Caco-2 (cell line): ENCODE measurements around the gene PHACTR1. TPM values are rescaled to one million over a fixed set of nuclear protein-coding genes. Genes with fewer than 3 reads are reported as not detected.

ENCODE experiments used
- BruUV-seq: library from RNA; stranded (reverse); fragments of 400-500 nt; replicated peaks from 2 replicates; lab custom pipeline; 2021; lab: Mats Ljungman, UMichigan
- CTCF ChIA-PET: fragments of 300-600 bp; sonication (Branson Sonifier 250); formaldehyde crosslinking; loops from one replicate; lab custom pipeline; 2022; ENCODE audit warnings: antibody characterized with exemption; lab: Charles Lee
- POLR2A ChIA-PET: fragments of 300-600 bp; sonication (Branson Sonifier 250); formaldehyde crosslinking; loops from one replicate; lab custom pipeline; 2022; ENCODE audit warnings: antibody characterized with exemption; lab: Charles Lee
- DNase-seq, 2 experiments: peaks; one replicate each; pipeline versions ENCODE4 v3.0.0 to v3.0.0-alpha.2; 2020 to 2022
- H3K27me3 ChIP-seq: replicated peaks from 2 replicates; pipeline ENCODE4 v1.6.0; 2011; ENCODE audit warnings: low read length; ENCODE audit not compliant: control insufficient read depth, insufficient read depth
- H3K36me3 ChIP-seq: 2 replicates; pipeline ENCODE4 v1.5.1; 2011; ENCODE audit warnings: low read length; ENCODE audit not compliant: control insufficient read depth, insufficient read depth
- H3K4me1 ChIP-seq: fragments of 250-450 bp; sonication (Bioruptor Pico); 2 replicates; pipeline ENCODE4 v1.5.1; 2020; ENCODE audit warnings: mild to moderate bottlenecking
- H3K4me3 ChIP-seq: 2 replicates; pipeline ENCODE4 v1.5.1; 2011; ENCODE audit warnings: low read depth, mild to moderate bottlenecking, control low read depth, low read length
- H3K9me3 ChIP-seq: fragments of 250-450 bp; sonication (Bioruptor Pico); 2 replicates; pipeline ENCODE4 v1.5.1; 2020; ENCODE audit warnings: mild to moderate bottlenecking, moderate library complexity
- H3K27ac Mint-ChIP-seq: one replicate; pipeline ENCODE4 v1.8.0; 2022; ENCODE audit warnings: mixed read lengths; ENCODE audit not compliant: unreplicated experiment
- H3K27me3 Mint-ChIP-seq: one replicate; pipeline ENCODE4 v1.8.0; 2022; ENCODE audit warnings: mixed read lengths; ENCODE audit not compliant: insufficient read depth, unreplicated experiment
- H3K36me3 Mint-ChIP-seq: one replicate; pipeline ENCODE4 v1.8.0; 2022; ENCODE audit warnings: mild to moderate bottlenecking, mixed read lengths; ENCODE audit not compliant: insufficient read depth, unreplicated experiment
- H3K4me1 Mint-ChIP-seq: one replicate; pipeline ENCODE4 v1.8.0; 2022; ENCODE audit warnings: low read depth, mixed read lengths; ENCODE audit not compliant: unreplicated experiment
- H3K4me3 Mint-ChIP-seq: one replicate; pipeline ENCODE4 v1.8.0; 2022; ENCODE audit warnings: mild to moderate bottlenecking, moderate library complexity, mixed read lengths; ENCODE audit not compliant: unreplicated experiment
- H3K9me3 Mint-ChIP-seq: one replicate; pipeline ENCODE4 v1.8.0; 2022; ENCODE audit warnings: mixed read lengths; ENCODE audit not compliant: unreplicated experiment
- CTCF ChIP-seq, 2 experiments: fragments of 200-600 bp in 1 of 2; IDR thresholded peaks; 1 replicate in 1 of 2; 2 replicates in 1 of 2; pipeline versions ENCODE4 v1.5.1 to v1.8.0; 2011 to 2022; ENCODE audit warnings: antibody characterized with exemption in 1 of 2, control low read depth in 1 of 2, inconsistent platforms in 1 of 2, low read depth in 1 of 2, low read length in 1 of 2, mild to moderate bottlenecking in 1 of 2, moderate library complexity in 1 of 2; ENCODE audit not compliant: insufficient read depth in 1 of 2, severe bottlenecking in 1 of 2, unreplicated experiment in 1 of 2
- intact Hi-C: fragments of 100-400 bp; cut with micrococcal nuclease; formaldehyde crosslinking; loops from one replicate; pipeline ENCODE4 v1.10.0; 2022; ENCODE audit not compliant: unreplicated experiment
- total RNA-seq: library from RNA; stranded (reverse); gene quantifications from 2 replicates; pipeline ENCODE4 v1.2.3, GENCODE V29; 2022

Gene PHACTR1
- total RNA-seq, 1 experiment from 2014 or later: 0.41 TPM

GRCh38 chr6:12717356-12717755 lies 789 bp downstream of the PHACTR1 start:
- Histone ChIP-seq H3K4me1 (peaks cover 14% of the 10 kb centered on the region), H3K36me3 (no peaks in the 10 kb centered on the region), H3K27me3 (no peaks in the 10 kb centered on the region), H3K9me3 (no peaks in the 10 kb centered on the region), H3K4me3 (no peak overlapping the region)
- peaks cover 19% of the 10 kb centered on the region for H3K27me3 Mint-ChIP-seq
- peaks cover 7% of the 10 kb centered on the region for H3K4me1 Mint-ChIP-seq
- no peak overlapping the region for H3K4me3 Mint-ChIP-seq
- BruUV-seq: no TSS peak
- H3K9me3 Mint-ChIP-seq: no peaks in the 10 kb centered on the region
- POLR2A ChIA-PET: no interaction called here
- peak in 1 of 2 experiments; percentile 4 for DNase-seq
- no peak overlapping the region for H3K27ac Mint-ChIP-seq
- TF ChIP-seq CTCF (IDR thresholded peaks at IDR 0.05; ENCODE audit: insufficient read depth in 1 of 2, low read depth in 1 of 2, low read length in 1 of 2, severe bottlenecking in 1 of 2, unreplicated experiment in 1 of 2): no peak
- intact Hi-C loops: no loop called here
- no peaks in the 10 kb centered on the region for H3K36me3 Mint-ChIP-seq
- CTCF ChIA-PET: no interaction called here

- no peak overlapping the region for H3K27ac Mint-ChIP-seq
- intact Hi-C loops: no loop called here
- H3K9me3 Mint-ChIP-seq: no peaks in the 10 kb centered on the region
Observed at GRCh38 chr6:12718015-12718414, 1.4 kb downstream of the PHACTR1 start.

GRCh38 chr6:12719017-12719416 lies 2.5 kb downstream of the PHACTR1 start:
- Mint-ChIP-seq H3K4me3 (no peak overlapping the region), H3K27ac (no peak overlapping the region), H3K9me3 (no peaks in the 10 kb centered on the region), H3K4me1 (peaks cover 7% of the 10 kb centered on the region), H3K36me3 (no peaks in the 10 kb centered on the region), H3K27me3 (peaks cover 19% of the 10 kb centered on the region)
- no peak for TF ChIP-seq CTCF (IDR thresholded peaks at IDR 0.05; ENCODE audit: insufficient read depth in 1 of 2, low read depth in 1 of 2, low read length in 1 of 2, severe bottlenecking in 1 of 2, unreplicated experiment in 1 of 2)
- H3K27me3 ChIP-seq: no peaks in the 10 kb centered on the region
- BruUV-seq: no TSS peak
- intact Hi-C loops: no loop called here
- H3K4me1 ChIP-seq: peaks cover 14% of the 10 kb centered on the region
- no peak overlapping the region for H3K4me3 ChIP-seq
- ChIA-PET POLR2A (no interaction called here), CTCF (no interaction called here)
- no peaks in the 10 kb centered on the region for H3K9me3 ChIP-seq
- no peaks in the 10 kb centered on the region for H3K36me3 ChIP-seq
- DNase-seq: no peak

More at GRCh38 chr6:12718015-12718414, 1.4 kb downstream of the PHACTR1 start:
- H3K4me3 Mint-ChIP-seq: no peak overlapping the region
- no peak for TF ChIP-seq CTCF (IDR thresholded peaks at IDR 0.05; ENCODE audit: insufficient read depth in 1 of 2, low read depth in 1 of 2, low read length in 1 of 2, severe bottlenecking in 1 of 2, unreplicated experiment in 1 of 2)
- H3K36me3 Mint-ChIP-seq: no peaks in the 10 kb centered on the region
- BruUV-seq: no TSS peak
- H3K27me3 Mint-ChIP-seq: peaks cover 19% of the 10 kb centered on the region
- no peaks in the 10 kb centered on the region for H3K27me3 ChIP-seq
- H3K36me3 ChIP-seq: no peaks in the 10 kb centered on the region
- no peak overlapping the region for H3K4me3 ChIP-seq
- POLR2A ChIA-PET: no interaction called here
- H3K4me1 ChIP-seq: peaks cover 14% of the 10 kb centered on the region
- H3K4me1 Mint-ChIP-seq: peaks cover 7% of the 10 kb centered on the region
- peak; percentile 33 to 43 for DNase-seq
- H3K9me3 ChIP-seq: no peaks in the 10 kb centered on the region
- CTCF ChIA-PET: no interaction called here
